Measurements from ENCODE around the gene EMILIN2. TPM values are rescaled to one million over a fixed set of nuclear protein-coding genes. Genes with fewer than 3 reads are reported as not detected.

Gene EMILIN2
- polyA plus RNA-seq, 4 donors: 1.1 to 29.9 (median 8.6) TPM

DNA sequence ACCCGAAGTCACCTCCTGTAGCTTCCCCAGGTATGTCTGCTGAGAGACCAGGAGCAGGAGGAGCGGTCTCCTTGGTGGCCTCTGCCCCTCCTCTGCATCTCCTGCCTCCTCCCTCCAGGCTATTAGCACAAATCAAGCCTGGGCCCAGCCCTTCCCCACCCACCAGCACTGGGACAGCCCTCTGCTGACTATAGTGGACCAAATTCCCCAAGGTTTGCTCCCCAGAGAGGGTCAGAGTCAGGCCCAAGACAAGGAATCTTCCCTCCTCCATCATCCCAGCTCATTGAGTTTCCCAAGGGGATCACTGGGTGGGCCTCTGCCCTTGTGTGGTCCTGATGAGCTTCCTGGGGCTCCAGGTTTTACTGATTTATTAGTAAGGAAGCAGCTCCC is 62.1 kb downstream of the EMILIN2 start:
- H3K36me3 ChIP-seq (ENCODE audit: control insufficient read depth in 3 of 3, insufficient read depth in 2 of 3, low read depth in 1 of 3, low read length in 3 of 3): peaks cover 3 to 65% (median 4%) of the 10 kb centered on the region in 3 donors
- WGBS, 3 donors: 85 to 95% (median 85%) methylated on average over 2 of the region's 2 CpGs

DNA sequence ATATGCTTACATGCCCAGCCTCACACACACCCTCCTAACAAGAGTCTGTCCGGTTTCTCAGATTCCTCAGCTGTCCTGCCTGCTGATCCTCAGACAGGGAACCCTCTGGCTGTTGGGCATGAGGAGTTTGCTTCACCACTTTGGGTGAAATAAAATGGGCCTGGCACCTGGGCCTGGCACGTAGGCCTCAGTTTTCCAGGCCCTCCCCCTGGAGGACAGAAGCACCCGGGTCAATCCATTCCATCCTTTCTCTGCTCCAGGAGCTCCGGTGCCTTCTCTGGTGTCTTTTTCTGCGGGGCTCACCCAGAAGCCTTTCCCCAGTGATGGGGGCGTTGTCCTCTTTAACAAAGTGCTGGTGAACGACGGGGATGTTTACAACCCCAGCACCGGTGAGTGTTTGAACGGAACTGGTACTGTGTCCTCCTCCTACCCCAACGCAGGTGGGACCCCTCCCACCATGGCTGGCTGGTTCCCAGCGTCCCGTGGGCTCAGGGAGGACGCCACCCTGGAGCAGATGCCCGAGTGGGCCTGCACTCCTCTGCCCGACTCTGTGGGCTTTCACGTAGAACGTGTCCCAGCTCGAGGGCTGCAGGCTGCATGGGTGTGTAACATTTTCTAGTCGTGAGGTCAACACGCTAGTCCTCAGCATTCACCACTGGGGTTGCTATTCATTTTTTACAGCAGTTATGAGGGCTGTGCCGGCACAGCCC is 62.8 kb downstream of the EMILIN2 start:
- WGBS, 3 donors: 81 to 88% (median 86%) methylated on average over 21 to 22 of the region's 22 CpGs
- H3K9me3 ChIP-seq (ENCODE audit: control insufficient read depth in 2 of 2, insufficient read depth in 1 of 2, low read depth in 1 of 2, low read length in 1 of 2): no peaks in the 10 kb centered on the region
- H3K4me1 ChIP-seq (ENCODE audit: control insufficient read depth in 3 of 3, insufficient read depth in 2 of 3, low read depth in 1 of 3, low read length in 2 of 3): peaks cover 0 to 4% (median 3%) of the 10 kb centered on the region in 3 donors
- no peak for DNase-seq
- no peaks in the 10 kb centered on the region for H3K27me3 ChIP-seq (ENCODE audit: control insufficient read depth in 3 of 3, insufficient read depth in 3 of 3, low read length in 3 of 3)
- no peak overlapping the region for H3K27ac ChIP-seq (ENCODE audit: low read depth in 1 of 3, low read length in 2 of 3)
- FAIRE-seq: no peak
- H3K36me3 ChIP-seq (ENCODE audit: control insufficient read depth in 3 of 3, insufficient read depth in 2 of 3, low read depth in 1 of 3, low read length in 3 of 3): peaks cover 3 to 71% (median 5%) of the 10 kb centered on the region in 3 donors
- H3K4me3 ChIP-seq (ENCODE audit: low read depth in 1 of 3, low read length in 3 of 3): no peak overlapping the region

More for the DNA sequence above, 62.1 kb downstream of the EMILIN2 start:
- no peaks in the 10 kb centered on the region for H3K27me3 ChIP-seq (ENCODE audit: control insufficient read depth in 3 of 3, insufficient read depth in 3 of 3, low read length in 3 of 3)
- peaks cover 0 to 4% (median 3%) of the 10 kb centered on the region in 3 donors for H3K4me1 ChIP-seq (ENCODE audit: control insufficient read depth in 3 of 3, insufficient read depth in 2 of 3, low read depth in 1 of 3, low read length in 2 of 3)
- no peaks in the 10 kb centered on the region for H3K9me3 ChIP-seq (ENCODE audit: control insufficient read depth in 2 of 2, insufficient read depth in 1 of 2, low read depth in 1 of 2, low read length in 1 of 2)
- DNase-seq (no peak), FAIRE-seq (no peak)
- no peak overlapping the region for H3K4me3 ChIP-seq (ENCODE audit: low read depth in 1 of 3, low read length in 3 of 3)
- no peak overlapping the region for H3K27ac ChIP-seq (ENCODE audit: low read depth in 1 of 3, low read length in 2 of 3)

DNA sequence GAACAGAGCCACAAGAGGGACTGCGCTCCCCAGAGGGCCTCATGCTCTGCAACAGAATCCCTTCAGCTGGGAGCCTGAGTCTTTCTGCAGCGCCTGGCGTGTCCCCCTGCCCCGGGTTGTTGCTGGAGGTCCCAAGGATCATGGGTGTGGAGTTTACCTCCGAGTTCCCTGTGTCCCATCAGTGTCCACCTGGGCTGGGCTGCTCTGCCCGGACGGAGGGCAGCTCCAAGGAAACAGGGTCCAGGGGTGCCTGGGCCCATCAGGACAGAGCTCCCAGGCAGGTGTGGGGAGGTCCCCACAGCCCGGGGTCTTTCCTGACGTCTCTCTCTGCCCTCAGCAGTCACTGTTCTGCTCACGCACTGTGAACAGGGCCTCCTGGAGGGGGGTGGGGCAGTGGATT is 63.5 kb downstream of the EMILIN2 start:
- 93 to 95% (median 94%) methylated on average over 10 of the region's 10 CpGs for WGBS, 3 donors
- no peak overlapping the region for H3K4me3 ChIP-seq (ENCODE audit: low read depth in 1 of 3, low read length in 3 of 3)
- no peaks in the 10 kb centered on the region for H3K27me3 ChIP-seq (ENCODE audit: control insufficient read depth in 3 of 3, insufficient read depth in 3 of 3, low read length in 3 of 3)
- H3K36me3 ChIP-seq (ENCODE audit: control insufficient read depth in 3 of 3, insufficient read depth in 2 of 3, low read depth in 1 of 3, low read length in 3 of 3): peaks cover 3 to 77% (median 9%) of the 10 kb centered on the region in 3 donors
- H3K27ac ChIP-seq (ENCODE audit: low read depth in 1 of 3, low read length in 2 of 3): no peak overlapping the region
- DNase-seq: no peak
- no peaks in the 10 kb centered on the region for H3K9me3 ChIP-seq (ENCODE audit: control insufficient read depth in 2 of 2, insufficient read depth in 1 of 2, low read depth in 1 of 2, low read length in 1 of 2)
- H3K4me1 ChIP-seq (ENCODE audit: control insufficient read depth in 3 of 3, insufficient read depth in 2 of 3, low read depth in 1 of 3, low read length in 2 of 3): peaks cover 0 to 4% (median 3%) of the 10 kb centered on the region in 3 donors
- FAIRE-seq: no peak

- Histone ChIP-seq H3K27ac (ENCODE audit: low read depth in 1 of 3, low read length in 2 of 3) (no peak overlapping the region), H3K4me3 (ENCODE audit: low read depth in 1 of 3, low read length in 3 of 3) (no peak overlapping the region), H3K4me1 (ENCODE audit: control insufficient read depth in 3 of 3, insufficient read depth in 2 of 3, low read depth in 1 of 3, low read length in 2 of 3) (peaks cover 0 to 4% (median 3%) of the 10 kb centered on the region in 3 donors), H3K9me3 (ENCODE audit: control insufficient read depth in 2 of 2, insufficient read depth in 1 of 2, low read depth in 1 of 2, low read length in 1 of 2) (no peaks in the 10 kb centered on the region), H3K36me3 (ENCODE audit: control insufficient read depth in 3 of 3, insufficient read depth in 2 of 3, low read depth in 1 of 3, low read length in 3 of 3) (peaks cover 3 to 83% (median 9%) of the 10 kb centered on the region in 3 donors), H3K27me3 (ENCODE audit: control insufficient read depth in 3 of 3, insufficient read depth in 3 of 3, low read length in 3 of 3) (no peaks in the 10 kb centered on the region)
- DNase-seq: no peak
- 92 to 95% (median 94%) methylated on average over 13 of the region's 13 CpGs for WGBS, 3 donors
- FAIRE-seq: no peak
Observed at GRCh38 chr18:2910751-2911425, 64.1 kb downstream of the EMILIN2 start.

- FAIRE-seq (no peak), DNase-seq (no peak)
- Histone ChIP-seq H3K9me3 (ENCODE audit: control insufficient read depth in 2 of 2, insufficient read depth in 1 of 2, low read depth in 1 of 2, low read length in 1 of 2) (no peaks in the 10 kb centered on the region), H3K27ac (ENCODE audit: low read depth in 1 of 3, low read length in 2 of 3) (no peak overlapping the region), H3K27me3 (ENCODE audit: control insufficient read depth in 3 of 3, insufficient read depth in 3 of 3, low read length in 3 of 3) (no peaks in the 10 kb centered on the region), H3K4me1 (ENCODE audit: control insufficient read depth in 3 of 3, insufficient read depth in 2 of 3, low read depth in 1 of 3, low read length in 2 of 3) (peaks cover 0 to 10% (median 3%) of the 10 kb centered on the region in 3 donors), H3K36me3 (ENCODE audit: control insufficient read depth in 3 of 3, insufficient read depth in 2 of 3, low read depth in 1 of 3, low read length in 3 of 3) (peaks cover 3 to 89% (median 14%) of the 10 kb centered on the region in 3 donors), H3K4me3 (ENCODE audit: low read depth in 1 of 3, low read length in 3 of 3) (no peak overlapping the region)
- 67 to 89% (median 75%) methylated on average over 4 of the region's 4 CpGs for WGBS, 3 donors
Observed at GRCh38 chr18:2911533-2911932, 64.7 kb downstream of the EMILIN2 start.

- Histone ChIP-seq H3K4me1 (ENCODE audit: control insufficient read depth in 3 of 3, insufficient read depth in 2 of 3, low read depth in 1 of 3, low read length in 2 of 3) (peaks cover 0 to 9% (median 3%) of the 10 kb centered on the region in 3 donors), H3K9me3 (ENCODE audit: control insufficient read depth in 2 of 2, insufficient read depth in 1 of 2, low read depth in 1 of 2, low read length in 1 of 2) (no peaks in the 10 kb centered on the region), H3K36me3 (ENCODE audit: control insufficient read depth in 3 of 3, insufficient read depth in 2 of 3, low read depth in 1 of 3, low read length in 3 of 3) (peaks cover 3 to 91% (median 17%) of the 10 kb centered on the region in 3 donors), H3K27me3 (ENCODE audit: control insufficient read depth in 3 of 3, insufficient read depth in 3 of 3, low read length in 3 of 3) (no peaks in the 10 kb centered on the region), H3K4me3 (ENCODE audit: low read depth in 1 of 3, low read length in 3 of 3) (no peak overlapping the region), H3K27ac (ENCODE audit: low read depth in 1 of 3, low read length in 2 of 3) (no peak overlapping the region)
- WGBS, 3 donors: 94 to 95% (median 94%) methylated on average over 29 of the region's 29 CpGs
- DNase-seq: no peak
- FAIRE-seq: no peak
Observed at GRCh38 chr18:2912357-2913299, 65.8 kb downstream of the EMILIN2 start.

GRCh38 chr18:2913398-2914005 is 66.7 kb downstream of the EMILIN2 start:
- Histone ChIP-seq H3K9me3 (ENCODE audit: control insufficient read depth in 2 of 2, insufficient read depth in 1 of 2, low read depth in 1 of 2, low read length in 1 of 2) (no peaks in the 10 kb centered on the region), H3K4me3 (ENCODE audit: low read depth in 1 of 3, low read length in 3 of 3) (no peak overlapping the region), H3K4me1 (ENCODE audit: control insufficient read depth in 3 of 3, insufficient read depth in 2 of 3, low read depth in 1 of 3, low read length in 2 of 3) (peaks cover 0 to 8% (median 0%) of the 10 kb centered on the region in 3 donors), H3K27ac (ENCODE audit: low read depth in 1 of 3, low read length in 2 of 3) (no peak overlapping the region), H3K36me3 (ENCODE audit: control insufficient read depth in 3 of 3, insufficient read depth in 2 of 3, low read depth in 1 of 3, low read length in 3 of 3) (peaks cover 3 to 90% (median 22%) of the 10 kb centered on the region in 3 donors), H3K27me3 (ENCODE audit: control insufficient read depth in 3 of 3, insufficient read depth in 3 of 3, low read length in 3 of 3) (no peaks in the 10 kb centered on the region)
- FAIRE-seq: no peak
- 82 to 95% (median 90%) methylated on average over 17 of the region's 17 CpGs for WGBS, 3 donors
- DNase-seq: no peak
